AG04449 (cell line): ENCODE measurements around the gene DSCAM.
"Not testable (repeated sequence)": the region's sequence is repeated elsewhere in the genome, so short reads cannot be mapped to it uniquely, and the experiment has no call there.

Experiments used
- CTCF ChIA-PET: fragments of 350-600 bp; formaldehyde crosslinking; extraction: SDS; loops from one replicate; lab custom pipeline; 2021; ENCODE audit warnings: antibody characterized with exemption; lab: Yijun Ruan, JAX
- POLR2A ChIA-PET: fragments of 400-600, 350-600 bp; formaldehyde crosslinking; extraction: SDS; loops from one replicate; lab custom pipeline; 2020; ENCODE audit warnings: antibody characterized with exemption, inconsistent platforms; lab: Yijun Ruan, JAX
- DNase-seq: peaks from one replicate; pipeline ENCODE4 v3.0.0-alpha.2; 2010; ENCODE audit warnings: low read depth, low spot score
- H3K4me3 ChIP-seq: 2 replicates; pipeline ENCODE4 v1.5.1; 2011; ENCODE audit warnings: low read depth, mild to moderate bottlenecking, control low read depth, low read length
- CTCF ChIP-seq: IDR thresholded peaks from one replicate; pipeline ENCODE4 v1.5.1; 2011; ENCODE audit warnings: mild to moderate bottlenecking, moderate library complexity, low read length, control low read depth, inconsistent platforms; ENCODE audit not compliant: insufficient read depth; ENCODE audit errors: missing control alignments

Gene DSCAM

GRCh38 chr21:40846587-40847411 lies at the start of gene DSCAM:
Gene DSCAM, minus strand, starts transcription at chr21:40847158. Its CDS starts 497 bp downstream, at chr21:40846661.
- CTCF ChIA-PET, result interaction anchor here (2.2 kb wide), 1 partner anchor 380 kb away, joined by 11 read pairs; no protein-coding TSS in a partner anchor
- peak within 1 kb of the TSS; percentile 48 for H3K4me3 ChIP-seq
- POLR2A ChIA-PET, result no interaction called here

GRCh38 chr21:40895697-40896096 lies 48.7 kb upstream of the DSCAM start:
- H3K4me3 ChIP-seq, POLR2A ChIA-PET, CTCF ChIA-PET, DNase-seq: not testable (repeated sequence)

More at GRCh38 chr21:40846587-40847411, at the start of gene DSCAM:
- no peak for TF ChIP-seq CTCF
- DNase-seq, result no peak

- no peak overlapping the region for H3K4me3 ChIP-seq
- DNase-seq, result no peak
- no peak for TF ChIP-seq CTCF
- ChIA-PET CTCF (no interaction called here), POLR2A (no interaction called here)
Observed at GRCh38 chr21:40886931-40887330, 40.0 kb upstream of the DSCAM start.

GRCh38 chr21:40886006-40886405 lies 39.0 kb upstream of the DSCAM start:
- CTCF ChIA-PET, result no interaction called here
- DNase-seq, result no peak
- H3K4me3 ChIP-seq, result no peak overlapping the region
- POLR2A ChIA-PET, result no interaction called here
- TF ChIP-seq CTCF, result no peak

- no peak for DNase-seq
- TF ChIP-seq CTCF, result no peak
- ChIA-PET POLR2A (no interaction called here), CTCF (no interaction called here)
- no peak overlapping the region for H3K4me3 ChIP-seq
Observed at GRCh38 chr21:40882192-40882915, 35.4 kb upstream of the DSCAM start.

GRCh38 chr21:40881767-40882166 lies 34.8 kb upstream of the DSCAM start:
- no peak for TF ChIP-seq CTCF
- ChIA-PET CTCF (no interaction called here), POLR2A (no interaction called here)
- no peak overlapping the region for H3K4me3 ChIP-seq
- DNase-seq, result no peak
